Fibroblast of lung (primary cell): ENCODE measurements around the gene ZSWIM4. TPM values are rescaled to one million over a fixed set of nuclear protein-coding genes. Genes with fewer than 3 reads are reported as not detected.
A peak's percentile ranks its signal among the peaks of the same experiment; 100 is the strongest.

Experiments
- DNase-seq, 2 donors: peaks; one replicate each; pipeline versions ENCODE4 v3.0.0 to v3.0.0-alpha.2; 2010; ENCODE audit warnings: low read depth in 2 of 2
- H2AFZ ChIP-seq: 2 replicates; pipeline ENCODE4 v1.5.1; 2012; ENCODE audit warnings: low read length, control low read depth, inconsistent platforms
- H3K27ac ChIP-seq: 2 replicates; pipeline ENCODE4 v1.5.1; 2011; ENCODE audit warnings: low read length, control low read depth; ENCODE audit not compliant: insufficient read depth
- H3K27me3 ChIP-seq: 2 replicates; pipeline ENCODE4 v1.5.1; 2011; ENCODE audit warnings: mild to moderate bottlenecking, low read length; ENCODE audit not compliant: control insufficient read depth, insufficient read depth
- H3K36me3 ChIP-seq: 2 replicates; pipeline ENCODE4 v1.5.1; 2011; ENCODE audit warnings: low read length; ENCODE audit not compliant: control insufficient read depth, insufficient read depth
- H3K4me1 ChIP-seq: 2 replicates; pipeline ENCODE4 v1.5.1; 2011; ENCODE audit warnings: low read length; ENCODE audit not compliant: control insufficient read depth, insufficient read depth; ENCODE audit errors: extremely low read depth
- H3K4me2 ChIP-seq: 2 replicates; pipeline ENCODE4 v1.5.1; 2011; ENCODE audit warnings: low read length, control low read depth; ENCODE audit not compliant: insufficient read depth; ENCODE audit errors: extremely low read depth
- H3K4me3 ChIP-seq, 4 experiments: fragments of 200-600 bp in 1 of 4; sonication (generic) in 1 of 4; replicated peaks in 1 of 4; 2 replicates each; pipeline ENCODE4 v1.5.1; 2011 to 2016; ENCODE audit warnings: low read length in 4 of 4, low read depth in 3 of 4, mild to moderate bottlenecking in 3 of 4, control low read depth in 2 of 4, inconsistent platforms in 1 of 4, mixed read lengths in 1 of 4; ENCODE audit not compliant: insufficient read depth in 1 of 4; ENCODE audit errors: control extremely low read depth in 1 of 4
- H3K79me2 ChIP-seq: 2 replicates; pipeline ENCODE4 v1.5.1; 2012; ENCODE audit warnings: mild to moderate bottlenecking, low read length, inconsistent platforms; ENCODE audit not compliant: control insufficient read depth, insufficient read depth
- H3K9ac ChIP-seq: 2 replicates; pipeline ENCODE4 v1.5.1; 2011; ENCODE audit warnings: mild to moderate bottlenecking, low read length, control low read depth; ENCODE audit not compliant: insufficient read depth
- H3K9me3 ChIP-seq: 2 replicates; pipeline ENCODE4 v1.5.1; 2012; ENCODE audit warnings: low read depth, low read length; ENCODE audit not compliant: control insufficient read depth, insufficient read depth
- H4K20me1 ChIP-seq: 2 replicates; pipeline ENCODE4 v1.5.1; 2011; ENCODE audit warnings: low read length; ENCODE audit not compliant: control insufficient read depth, insufficient read depth; ENCODE audit errors: extremely low read depth
- CTCF ChIP-seq, 2 donors: IDR thresholded peaks in 1 of 2; conservative IDR thresholded peaks in 1 of 2; 1 replicate in 1 of 2; 2 replicates in 1 of 2; pipeline ENCODE4 v1.5.1; 2011 to 2012; ENCODE audit warnings: low read length in 2 of 2, control low read depth in 1 of 2, inconsistent platforms in 1 of 2, low read depth in 1 of 2, mild to moderate bottlenecking in 1 of 2
- EZH2 ChIP-seq: IDR thresholded peaks from 2 replicates; pipeline ENCODE4 v1.5.1; 2012; ENCODE audit warnings: low read length, control low read depth, mild to moderate bottlenecking; ENCODE audit errors: missing control alignments
- polyA plus RNA-seq, 2 donors: library from polyadenylated mRNA; depleted of rRNA in 1 of 2; stranded (reverse) in 1 of 2; unstranded in 1 of 2; fragments of >200 nt; gene quantifications; 2 replicates each; pipeline ENCODE4 v1.2.1, GENCODE V29; 2011 to 2012; ENCODE audit warnings: missing spikeins in 1 of 2
- total RNA-seq: library from RNA; depleted of rRNA; stranded (reverse); fragments of >200 nt; gene quantifications from 2 replicates; pipeline ENCODE4 v1.2.1, GENCODE V29; 2014

Gene ZSWIM4
- total and polyA plus RNA-seq, 2 donors (not counting 1 experiment from before 2014, with no cell fraction given): 1.6 to 5.6 TPM

- no peak for DNase-seq
- H4K20me1 ChIP-seq: no peaks in the 10 kb centered on the region
- no peaks in the 10 kb centered on the region for H3K79me2 ChIP-seq
- H2AFZ ChIP-seq: peak overlapping the region; percentile 73
- TF ChIP-seq EZH2: no peak
- no peak for TF ChIP-seq CTCF (conservative IDR thresholded peaks at IDR 0.05 in 1 of 2, IDR thresholded peaks at IDR 0.05 in 1 of 2; ENCODE audit: low read depth in 1 of 2, low read length in 2 of 2)
- H3K27me3 ChIP-seq: no peaks in the 10 kb centered on the region
- H3K9me3 ChIP-seq: no peaks in the 10 kb centered on the region
- H3K36me3 ChIP-seq: no peaks in the 10 kb centered on the region
- H3K9ac ChIP-seq: peak overlapping the region; percentile 77
- peaks cover 10% of the 10 kb centered on the region for H3K4me1 ChIP-seq
- peak overlapping the region; percentile 64 for H3K4me2 ChIP-seq
- peak overlapping the region in 2 of 4 experiments; percentile 21 to 54 for H3K4me3 ChIP-seq
- peak overlapping the region; percentile 91 for H3K27ac ChIP-seq
These were observed 66.1 kb downstream of the ZSWIM4 start for GRCh38 chr19:13861392-13861713.

GRCh38 chr19:13861714-13862531 is 66.7 kb downstream of the ZSWIM4 start:
- Histone ChIP-seq H4K20me1 (no peaks in the 10 kb centered on the region), H3K27ac (peak overlapping the region; percentile 91), H3K79me2 (no peaks in the 10 kb centered on the region), H3K4me1 (peaks cover 10% of the 10 kb centered on the region), H3K4me2 (peak overlapping the region; percentile 64), H3K9me3 (no peaks in the 10 kb centered on the region), H2AFZ (no peak overlapping the region), H3K9ac (peak overlapping the region; percentile 77), H3K27me3 (no peaks in the 10 kb centered on the region), H3K36me3 (no peaks in the 10 kb centered on the region), H3K4me3 (peak overlapping the region; percentile 21 to 55 (median 43))
- peak; percentile 85 to 87 for DNase-seq
- TF ChIP-seq EZH2 (no peak), CTCF (conservative IDR thresholded peaks at IDR 0.05 in 1 of 2, IDR thresholded peaks at IDR 0.05 in 1 of 2; ENCODE audit: low read depth in 1 of 2, low read length in 2 of 2) (peak; percentile 85 to 89)

- H3K79me2 ChIP-seq: no peaks in the 10 kb centered on the region
- H3K27me3 ChIP-seq: no peaks in the 10 kb centered on the region
- no peak overlapping the region for H3K4me3 ChIP-seq
- H3K9me3 ChIP-seq: no peaks in the 10 kb centered on the region
- no peak for TF ChIP-seq CTCF (conservative IDR thresholded peaks at IDR 0.05 in 1 of 2, IDR thresholded peaks at IDR 0.05 in 1 of 2; ENCODE audit: low read depth in 1 of 2, low read length in 2 of 2)
- peak; percentile 71 for TF ChIP-seq EZH2
- no peaks in the 10 kb centered on the region for H3K36me3 ChIP-seq
- H3K4me2 ChIP-seq: no peak overlapping the region
- H3K9ac ChIP-seq: no peak overlapping the region
- H2AFZ ChIP-seq: no peak overlapping the region
- DNase-seq: no peak
- H3K4me1 ChIP-seq: peaks cover 10% of the 10 kb centered on the region
- H3K27ac ChIP-seq: no peak overlapping the region
- H4K20me1 ChIP-seq: no peaks in the 10 kb centered on the region
These were observed 68.9 kb downstream of the ZSWIM4 start for GRCh38 chr19:13864046-13864666.
